Parietal lobe (tissue), 2 donors: ENCODE measurements around the gene SYNC. TPM values are rescaled to one million over a fixed set of nuclear protein-coding genes. Genes with fewer than 3 reads are reported as not detected.

Source experiments
- small RNA-seq: library from RNA; depleted of rRNA; stranded (forward); fragments of <200 nt; gene quantifications from one replicate; pipeline ENCODE3, GENCODE V24; 2014; ENCODE audit warnings: low replicate concordance
- total RNA-seq: library from RNA; depleted of rRNA; stranded (reverse); fragments of >200 nt; gene quantifications from one replicate; pipeline ENCODE4 v1.2.3, GENCODE V29; 2014

Gene SYNC
- total RNA-seq, result 3.8 TPM

GRCh38 chr1:32702599-32703478 is at the start of gene SYNC:
TSS of gene SYNC (minus strand) at chr1:32702770. CDS start at chr1:32702660, 110 bp downstream.

DNA sequence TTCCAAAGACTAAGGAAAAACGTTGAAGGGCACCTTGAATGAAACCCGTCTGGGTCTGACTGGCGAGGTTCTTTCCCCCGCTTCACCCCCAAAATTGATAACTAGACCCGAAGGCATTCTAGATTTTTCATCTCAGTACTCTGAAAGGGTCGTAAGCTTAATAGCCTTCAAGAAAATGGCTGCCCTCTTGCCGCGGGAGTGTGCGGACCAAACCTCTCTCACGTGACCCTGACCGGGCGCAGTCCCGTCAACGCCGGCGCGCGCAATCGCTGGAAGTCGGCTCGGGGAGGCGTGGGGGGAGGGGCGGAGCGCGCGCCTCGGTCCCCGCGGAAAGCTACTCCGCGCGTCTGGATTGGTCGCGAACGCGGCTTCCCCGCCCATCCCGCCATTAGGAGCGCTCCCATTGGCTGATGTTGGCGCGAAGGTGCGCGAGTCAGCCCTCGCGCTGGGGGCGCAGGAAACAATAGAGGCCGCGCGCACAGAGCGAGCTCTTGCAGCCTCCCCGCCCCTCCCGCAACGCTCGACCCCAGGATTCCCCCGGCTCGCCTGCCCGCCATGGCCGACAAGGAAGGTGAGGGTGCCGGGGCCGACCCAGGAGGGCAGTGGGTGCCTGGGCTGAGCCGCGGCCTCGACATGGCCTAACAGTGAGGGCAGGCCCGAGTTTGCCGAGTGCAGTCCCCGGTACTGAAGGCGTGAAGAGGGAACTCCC is 51.7 kb downstream of the SYNC start, which contains the start of gene RBBP4:
Gene RBBP4, plus strand, starts transcription at position 457 of the 709 bp plus-strand sequence. Its CDS starts 99 bp downstream, at position 556.

DNA sequence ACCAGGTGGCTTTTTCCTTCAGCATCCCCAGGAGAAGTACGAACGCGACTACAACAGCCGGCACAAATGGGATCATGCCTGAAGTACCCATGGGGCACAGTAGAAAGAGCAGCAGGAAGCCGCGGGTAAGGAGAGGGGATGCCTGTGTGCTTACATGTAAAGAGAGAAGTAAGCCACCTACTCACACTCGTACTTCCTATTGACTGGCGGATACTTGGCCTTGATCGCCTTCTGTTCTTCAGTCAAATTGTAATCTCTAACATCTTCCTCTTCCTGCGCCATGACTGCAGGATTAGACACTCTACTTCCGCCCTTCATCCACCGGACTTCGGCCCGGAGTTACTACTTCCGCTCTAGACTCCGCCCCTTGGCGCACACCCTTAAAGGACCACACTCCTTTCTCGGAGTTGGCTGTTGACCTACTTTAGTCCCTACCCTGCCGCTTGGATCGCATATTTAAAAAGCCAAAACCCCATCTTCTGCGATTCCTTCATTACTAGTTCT is 52.3 kb downstream of the SYNC start, which contains the start of gene ZBTB8OS:
Gene ZBTB8OS, minus strand, starts transcription at position 303 of the 504 bp plus-strand sequence. Its CDS starts 21 bp downstream, at position 282.

Small RNAs within 50 kb of the gene (small RNA-seq; reads per million reads assigned to genes)
- gene RF00019, result not detected

Other genes starting within 250 kb of the SYNC start
- 20.7 TPM for gene ZBTB8B, start 237.7 kb downstream of the SYNC start, total RNA-seq
- 28.8 TPM for gene ZBTB8A, start 163.3 kb downstream of the SYNC start, total RNA-seq
- gene ZBTB8OS, start 52.2 kb downstream of the SYNC start, total RNA-seq, result 34.7 TPM
- 234 TPM for gene RBBP4, start 51.6 kb downstream of the SYNC start, total RNA-seq
- 52.3 TPM for gene YARS1, start 114.6 kb upstream of the SYNC start, total RNA-seq
- 81.7 TPM for gene S100PBP, start 114.9 kb upstream of the SYNC start, total RNA-seq
- gene FNDC5, start 168.1 kb upstream of the SYNC start, total RNA-seq, result 16.9 TPM
- gene HPCA, start 183.7 kb upstream of the SYNC start, total RNA-seq, result 29.4 TPM
- 2.8 TPM for gene TMEM54, start 198.6 kb upstream of the SYNC start, total RNA-seq